AG20443 (cell line): ENCODE data around the gene RSPO1.
"Not testable (repeated sequence)": the region's sequence is repeated elsewhere in the genome, so short reads cannot be mapped to it uniquely, and the experiment has no call there.

Source experiments
- DNase-seq: peaks from one replicate; pipeline ENCODE4 v3.0.0; 2012; ENCODE audit warnings: low spot score, mixed read lengths

Gene RSPO1

GRCh38 chr1:37616330-37616729 lies 18.4 kb downstream of the RSPO1 start:
- no peak for DNase-seq

GRCh38 chr1:37614105-37614504 lies 20.6 kb downstream of the RSPO1 start:
- no peak for DNase-seq

GRCh38 chr1:37612186-37612585 lies 22.5 kb downstream of the RSPO1 start:
- DNase-seq = no peak

GRCh38 chr1:37609994-37610393 lies 24.7 kb downstream of the RSPO1 start:
- no peak for DNase-seq

- DNase-seq = no peak
Measured at GRCh38 chr1:37609002-37609401, 25.7 kb downstream of the RSPO1 start.

- DNase-seq = peak; percentile 70
Measured at GRCh38 chr1:37606481-37607263, 28.0 kb downstream of the RSPO1 start.

- peak; percentile 58 for DNase-seq
Measured at GRCh38 chr1:37605806-37606474, 28.8 kb downstream of the RSPO1 start.

- no peak for DNase-seq
Measured at GRCh38 chr1:37605061-37605650, 29.5 kb downstream of the RSPO1 start.

- peak; percentile 63 for DNase-seq
Measured at GRCh38 chr1:37602750-37603694, 31.7 kb downstream of the RSPO1 start.

GRCh38 chr1:37601441-37601840 lies 33.3 kb downstream of the RSPO1 start:
- DNase-seq = no peak

- no peak for DNase-seq
Measured at GRCh38 chr1:37599940-37600339, 34.8 kb downstream of the RSPO1 start.

GRCh38 chr1:37596182-37596667 lies 38.5 kb downstream of the RSPO1 start:
- DNase-seq = no peak

- peak; percentile 100 for DNase-seq
Measured at GRCh38 chr1:37595440-37596181, 39.1 kb downstream of the RSPO1 start, which contains the start of gene GNL2. TSS of gene GNL2 (minus strand) at chr1:37595937. CDS start at chr1:37595822, 115 bp downstream.

- no peak for DNase-seq
Measured at GRCh38 chr1:37593726-37594125, 41.0 kb downstream of the RSPO1 start.

- DNase-seq = no peak
Measured at GRCh38 chr1:37588939-37589338, 45.8 kb downstream of the RSPO1 start.

GRCh38 chr1:37584544-37584943 lies 50.1 kb downstream of the RSPO1 start:
- DNase-seq = not testable (repeated sequence)

GRCh38 chr1:37575692-37576091 lies 59.0 kb downstream of the RSPO1 start:
- DNase-seq = no peak

- peak; percentile 57 for DNase-seq
Measured at GRCh38 chr1:37574834-37575480, 59.7 kb downstream of the RSPO1 start.

GRCh38 chr1:37570528-37571334 lies 64.0 kb downstream of the RSPO1 start:
- no peak for DNase-seq

GRCh38 chr1:37567023-37567422 lies 67.7 kb downstream of the RSPO1 start:
- DNase-seq = no peak
